GM19043 (cell line): ENCODE results near the gene CXCL10.
"Not testable (repeated sequence)": the region's sequence is repeated elsewhere in the genome, so short reads cannot be mapped to it uniquely, and the experiment has no call there.

Experiments used
- ATAC-seq: cut with Tn5 transposase; IDR thresholded peaks from one replicate; pipeline ENCODE4 v1.9.1; 2021; ENCODE audit warnings: low read depth; ENCODE audit not compliant: unreplicated experiment

The CXCL10 gene

GRCh38 chr4:76023389-76023788 is at the start of gene CXCL10:
Gene CXCL10 (minus strand): TSS chr4:76023497. CDS start chr4:76023431, 66 bp downstream.
- no peak for ATAC-seq

GRCh38 chr4:76072760-76073159 is 49.5 kb upstream of the CXCL10 start:
- ATAC-seq: no peak

DNA sequence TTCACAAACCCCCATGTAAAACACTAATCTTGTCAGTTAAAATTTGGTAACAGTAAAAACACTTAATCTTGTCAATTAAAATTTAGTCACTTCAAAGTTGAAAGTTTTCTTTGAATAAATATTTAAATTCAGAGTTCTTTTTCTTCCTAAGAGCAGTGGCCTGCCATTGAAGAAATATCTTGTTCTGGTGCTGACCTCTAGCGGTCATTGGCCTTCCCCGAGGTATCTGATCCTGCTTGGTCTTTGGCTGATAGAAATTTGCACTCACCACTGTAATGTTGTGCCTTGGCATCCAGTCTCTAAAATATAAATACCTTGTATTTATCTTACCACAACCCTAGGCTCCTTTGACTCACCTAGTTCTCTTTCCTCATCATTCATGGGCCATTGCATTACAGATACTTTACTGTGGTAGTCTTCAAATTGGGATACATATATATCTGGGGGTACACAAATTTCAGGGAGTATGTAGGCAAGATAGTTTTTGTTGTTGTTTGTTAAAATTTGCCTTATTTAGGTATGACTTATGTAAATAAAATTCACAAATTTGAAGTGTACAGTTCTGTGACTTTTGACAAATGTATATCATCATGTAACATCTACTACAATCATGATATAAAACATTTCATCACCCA is 44.5 kb upstream of the CXCL10 start:
- peak; percentile 83 for ATAC-seq

- ATAC-seq: no peak
These were observed 43.2 kb upstream of the CXCL10 start for GRCh38 chr4:76066546-76066945.

DNA sequence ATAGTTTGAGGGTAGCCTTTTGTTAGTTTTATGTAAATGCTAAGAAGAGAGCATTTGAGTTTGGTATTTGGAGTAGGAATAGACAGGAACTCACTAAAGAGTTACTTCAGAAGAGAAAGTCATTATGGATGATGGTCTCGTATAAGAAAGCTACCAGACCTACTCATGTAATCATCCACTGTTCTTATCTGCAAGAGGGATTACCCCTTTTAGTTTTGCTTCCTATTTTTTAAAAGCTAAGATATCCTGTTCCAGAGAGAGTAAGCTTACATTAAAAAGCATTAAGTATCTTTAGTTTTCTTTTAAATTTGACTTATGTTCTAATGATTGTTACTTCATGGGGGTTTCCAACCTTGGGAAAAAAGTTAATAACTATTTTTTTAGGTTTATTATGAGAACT is 38.7 kb upstream of the CXCL10 start:
- ATAC-seq: peak; percentile 60

DNA sequence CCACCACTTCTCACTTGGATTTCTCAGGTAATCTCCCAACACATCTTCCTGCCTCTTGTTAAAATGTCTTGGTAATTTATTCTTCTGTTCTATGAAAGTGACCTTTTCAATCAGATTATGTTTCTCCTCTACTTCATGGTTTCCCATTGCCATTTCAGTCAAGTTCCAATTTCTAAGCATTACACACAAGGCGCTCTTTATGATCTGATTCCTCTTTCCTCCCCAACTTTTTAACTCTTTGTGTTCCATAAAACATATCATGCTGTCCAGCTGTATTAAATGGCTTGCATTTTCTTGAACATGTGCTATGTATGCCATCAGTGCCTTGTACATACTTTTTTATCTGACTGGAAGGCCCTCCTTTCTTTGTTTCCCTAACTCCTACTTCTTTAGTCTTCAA is 38.1 kb upstream of the CXCL10 start:
- no peak for ATAC-seq

DNA sequence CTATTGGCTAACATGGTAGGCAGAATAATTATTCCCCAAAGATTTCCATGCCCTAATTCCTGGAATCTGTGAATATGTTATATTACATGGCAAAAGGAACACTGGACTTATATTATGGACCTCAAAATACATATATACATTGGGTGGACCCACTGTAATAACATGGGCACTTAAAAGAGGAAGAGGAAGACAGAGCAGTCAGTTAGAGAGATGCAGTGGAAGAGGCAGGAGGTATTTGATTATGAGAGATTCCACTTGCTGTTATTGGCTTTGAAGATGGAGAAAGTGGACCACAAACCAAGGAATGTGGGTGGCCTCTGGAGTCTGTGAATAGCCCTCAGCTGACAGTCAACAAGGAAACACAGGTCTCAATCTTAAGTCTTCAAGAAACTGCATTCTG is 37.2 kb upstream of the CXCL10 start:
- no peak for ATAC-seq

- no peak for ATAC-seq
These were observed 36.5 kb upstream of the CXCL10 start for GRCh38 chr4:76059750-76060149.

DNA sequence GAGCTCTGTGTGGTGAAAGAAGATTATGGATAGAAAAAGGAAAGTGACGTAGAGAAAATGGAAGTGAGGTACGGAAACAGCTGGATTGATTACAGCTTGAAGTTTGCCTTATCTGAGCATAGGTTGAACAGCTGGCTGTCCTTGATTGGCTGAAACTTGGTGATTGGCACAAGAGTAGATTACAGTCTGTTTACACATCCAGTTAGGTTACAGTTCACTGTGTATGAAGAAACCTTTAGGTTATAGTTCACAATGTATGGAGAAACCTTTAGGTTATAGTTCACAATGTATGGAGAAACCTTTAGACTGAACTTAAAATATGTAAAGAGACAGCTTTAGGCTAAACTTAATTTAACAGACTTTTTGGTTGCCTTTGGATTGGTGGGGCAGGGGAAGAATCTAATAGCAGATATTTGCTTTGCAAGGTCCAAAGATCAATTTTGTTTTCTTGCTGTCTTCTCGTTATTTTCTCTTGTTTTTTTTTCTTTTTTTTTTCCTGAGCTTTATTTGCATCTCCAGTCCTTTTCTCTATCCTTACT is 35.7 kb upstream of the CXCL10 start:
- no peak for ATAC-seq

GRCh38 chr4:76058302-76058701 is 35.0 kb upstream of the CXCL10 start:
- ATAC-seq: peak; percentile 28

DNA sequence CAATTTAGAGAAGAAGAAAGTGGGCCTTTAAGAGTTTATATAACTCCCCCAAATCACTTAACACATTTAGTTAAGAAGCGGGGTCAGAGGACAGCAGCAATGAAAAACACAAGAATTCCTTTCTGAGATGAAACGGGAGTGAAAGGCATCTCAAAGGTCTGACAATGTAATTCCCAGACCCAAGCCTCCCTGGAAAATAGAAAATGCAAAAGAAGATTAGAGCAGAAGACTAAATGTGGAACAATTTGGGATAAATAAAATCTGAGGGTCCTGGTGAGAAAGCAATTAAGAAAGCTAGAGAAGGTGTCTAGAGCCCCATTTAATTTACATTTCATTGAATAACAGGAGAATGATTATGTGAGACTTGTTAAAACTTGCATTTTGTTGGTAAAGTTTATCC is 32.1 kb upstream of the CXCL10 start:
- no peak for ATAC-seq

DNA sequence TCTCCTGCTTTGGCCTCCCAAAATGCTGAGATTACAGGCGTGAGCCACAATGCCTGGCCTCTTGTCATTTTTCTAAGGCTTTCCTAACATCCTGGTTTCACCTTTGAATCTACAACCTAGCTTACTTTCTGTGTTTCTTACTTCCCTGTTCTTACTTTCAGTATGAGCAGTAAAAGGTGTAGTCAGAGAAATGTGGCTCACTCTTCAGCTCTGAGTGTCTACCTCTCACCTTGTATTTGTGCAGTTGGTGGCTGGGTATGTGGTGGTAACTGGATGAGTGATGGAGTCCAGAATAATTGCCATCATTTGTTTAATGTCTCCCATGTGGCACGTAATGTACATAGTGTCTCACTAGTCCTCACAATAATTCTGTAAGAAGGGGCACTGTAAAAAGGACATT is 31.7 kb upstream of the CXCL10 start:
- peak; percentile 96 for ATAC-seq

DNA sequence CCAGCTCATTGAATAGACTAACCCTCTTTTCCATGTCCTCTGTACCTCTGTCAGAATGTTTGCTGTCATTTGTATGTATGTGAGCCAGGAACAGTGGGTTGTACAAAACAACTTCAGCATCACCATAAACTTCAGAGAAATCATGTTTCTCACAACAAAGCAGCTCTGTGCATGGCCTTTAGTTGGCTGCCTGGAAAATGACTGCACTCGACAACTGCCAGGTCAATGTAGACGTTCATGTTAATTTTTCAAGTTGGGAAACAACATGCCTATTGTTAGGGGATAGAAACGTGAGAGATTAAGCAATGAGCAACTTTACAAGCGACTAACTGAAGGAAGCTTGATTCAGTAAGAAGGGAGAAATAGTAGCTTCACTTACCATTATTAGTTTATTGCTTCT is 30.4 kb upstream of the CXCL10 start:
- ATAC-seq: no peak

DNA sequence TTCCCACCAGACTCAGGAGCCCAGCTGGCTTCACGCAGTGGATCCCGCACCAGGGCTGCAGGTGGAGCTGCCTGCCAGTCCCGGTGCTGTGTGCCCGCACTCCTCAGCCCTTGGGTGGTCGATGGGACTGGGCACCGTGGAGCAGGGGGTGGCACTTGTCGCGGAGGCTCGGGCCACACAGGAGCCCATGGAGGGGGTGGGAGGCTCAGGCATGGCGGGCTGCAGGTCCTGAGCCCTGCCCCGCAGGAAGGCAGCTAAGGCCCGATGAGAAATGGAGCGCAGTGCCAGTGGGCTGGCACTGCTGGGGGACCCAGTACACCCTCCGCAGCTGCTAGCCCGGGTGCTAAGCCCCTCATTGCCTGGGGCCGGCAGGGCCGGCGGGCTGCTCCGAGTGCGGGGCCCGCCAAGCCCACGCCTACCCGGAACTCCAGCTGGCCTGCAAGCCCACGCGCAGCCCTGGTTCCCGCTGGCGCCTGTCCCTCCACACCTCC is 27.3 kb upstream of the CXCL10 start:
- ATAC-seq: not testable (repeated sequence)

DNA sequence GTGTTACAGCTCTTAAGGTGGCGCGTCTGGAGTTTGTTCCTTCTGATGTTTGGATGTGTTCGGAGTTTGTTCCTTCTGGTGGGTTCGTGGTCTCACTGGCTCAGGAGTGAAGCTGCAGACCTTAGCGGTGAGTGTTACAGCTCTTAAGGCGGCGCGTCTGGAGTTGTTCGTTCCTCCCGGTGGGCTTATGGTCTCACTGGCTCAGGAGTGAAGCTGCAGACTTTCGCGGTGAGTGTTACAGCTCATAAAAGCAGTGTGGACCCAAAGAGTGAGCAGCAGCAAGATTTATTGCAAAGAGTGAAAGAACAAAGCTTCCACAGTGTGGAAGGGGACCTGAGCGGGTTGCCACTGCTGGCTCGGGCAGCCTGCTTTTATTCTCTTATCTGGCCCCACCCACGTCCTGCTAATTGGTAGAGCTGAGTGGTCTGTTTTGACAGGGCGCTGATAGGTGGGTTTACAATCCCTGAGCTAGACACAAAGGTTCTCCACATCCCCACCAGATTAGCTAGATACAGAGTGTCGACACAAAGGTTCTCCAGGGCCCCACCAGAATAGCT is 26.6 kb upstream of the CXCL10 start:
- ATAC-seq: not testable (repeated sequence)

DNA sequence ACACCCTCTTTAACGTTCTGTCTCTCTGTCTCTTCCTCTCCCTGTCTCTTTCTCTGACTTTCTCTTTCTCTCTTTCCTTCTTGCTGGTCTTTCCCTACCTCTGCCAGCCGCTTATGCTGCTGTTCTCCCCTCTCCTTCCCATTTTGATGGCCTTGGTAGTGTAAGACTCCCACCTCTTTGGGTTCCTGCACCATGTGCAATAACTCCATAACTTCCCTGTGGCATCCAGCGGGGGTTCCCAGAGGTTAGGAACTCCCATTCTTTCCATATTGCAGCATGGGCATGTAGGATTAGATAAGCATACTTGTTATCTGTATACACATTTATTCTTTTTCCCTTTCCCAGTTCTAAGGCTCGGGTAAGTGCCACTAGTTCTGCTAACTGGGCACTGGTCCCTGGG is 21.4 kb upstream of the CXCL10 start:
- not testable (repeated sequence) for ATAC-seq

DNA sequence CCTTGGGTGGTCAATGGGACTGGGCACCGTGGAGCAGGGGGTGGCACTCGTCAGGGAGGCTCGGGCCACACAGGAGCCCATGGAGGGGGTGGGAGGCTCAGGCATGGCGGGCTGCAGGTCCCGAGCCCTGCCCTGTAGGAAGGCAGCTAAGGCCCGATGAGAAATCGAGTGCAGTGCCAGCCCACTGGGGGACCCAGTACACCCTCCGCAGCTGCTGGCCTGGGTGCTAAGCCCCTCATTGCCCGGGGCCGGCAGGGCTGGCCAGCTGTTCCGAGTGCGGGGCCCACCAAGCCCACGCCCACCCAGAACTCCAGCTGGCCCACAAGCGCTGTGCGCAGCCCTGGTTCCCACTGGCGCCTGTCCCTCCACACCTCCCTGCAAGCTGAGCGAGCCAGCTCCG is 20.0 kb upstream of the CXCL10 start:
- not testable (repeated sequence) for ATAC-seq

GRCh38 chr4:76042241-76042998 is 19.1 kb upstream of the CXCL10 start:
- not testable (repeated sequence) for ATAC-seq

DNA sequence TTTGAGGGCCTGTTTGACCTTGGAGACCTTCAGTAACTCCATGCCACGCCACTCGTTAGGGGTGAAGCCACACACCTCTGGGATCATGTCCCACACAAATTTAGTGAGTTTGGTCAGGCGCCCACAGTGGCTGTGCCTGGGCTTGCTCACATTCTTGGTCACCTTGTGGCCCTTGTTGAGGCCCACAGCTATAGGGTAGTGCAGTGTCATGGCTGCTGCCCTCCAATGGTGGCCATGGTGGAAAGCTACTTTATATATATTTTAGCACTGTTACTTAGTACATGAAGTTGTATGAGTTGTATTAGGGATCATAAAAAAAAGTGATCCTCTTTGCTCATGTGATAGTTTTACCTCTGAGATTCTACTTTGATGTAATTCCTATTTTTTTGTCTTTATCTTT is 13.6 kb upstream of the CXCL10 start:
- no peak for ATAC-seq

GRCh38 chr4:76035799-76036380 is 12.6 kb upstream of the CXCL10 start, which contains the start of gene CXCL11:
Gene CXCL11 (minus strand): TSS chr4:76036070. CDS start chr4:76035987, 83 bp downstream.
- no peak for ATAC-seq

DNA sequence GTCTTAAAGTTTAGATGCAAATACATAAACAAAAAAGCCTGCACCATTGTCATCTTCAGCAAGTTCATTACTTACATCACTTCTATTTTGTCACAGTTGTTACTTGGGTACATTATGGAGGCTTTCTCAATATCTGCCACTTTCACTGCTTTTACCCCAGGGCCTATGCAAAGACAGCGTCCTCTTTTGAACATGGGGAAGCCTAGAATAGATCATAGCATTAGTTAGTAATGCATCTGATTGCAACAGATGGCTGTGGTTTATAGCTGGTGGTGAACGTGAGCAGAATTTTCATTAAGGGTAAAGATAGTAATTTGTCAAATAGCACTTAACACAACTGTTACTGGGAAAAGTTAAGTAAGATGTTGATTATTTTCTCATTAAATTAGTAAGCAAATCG is 11.8 kb upstream of the CXCL10 start:
- no peak for ATAC-seq
